22Rv1 (cell line): ENCODE results near the gene GMDS.

Source experiments
- ZFX ChIP-seq: fragments of 450-650 bp; IDR thresholded peaks from 2 replicates; pipeline ENCODE4 v1.6.1; 2017; ENCODE audit warnings: antibody characterized with exemption, borderline replicate concordance
- TF ChIP-seq, protein P1 (sequence below): fragments of 450-650 bp; IDR thresholded peaks from 2 replicates; pipeline ENCODE4 v1.5.1; 2017; ENCODE audit warnings: mild to moderate bottlenecking

DNA sequence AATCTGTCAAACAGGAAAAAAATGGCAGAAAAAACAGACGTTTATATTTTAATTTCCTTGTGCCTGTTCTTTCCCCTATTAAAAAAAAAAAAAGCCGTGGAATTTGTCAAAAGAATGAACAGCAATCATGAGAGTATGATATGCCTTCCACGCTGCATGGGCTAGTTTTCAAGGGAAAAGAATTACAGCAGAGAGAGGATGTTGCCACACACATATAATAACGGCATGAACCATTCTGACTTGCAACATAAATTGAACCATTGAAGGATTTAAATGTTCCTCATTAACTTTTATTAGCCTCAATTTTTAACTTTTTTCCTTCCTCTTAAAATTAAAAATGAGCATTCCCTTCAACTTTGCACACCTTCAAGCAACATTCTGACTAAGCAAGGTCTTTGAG is 333.9 kb downstream of the GMDS start:
- TF ChIP-seq, protein P1, sequence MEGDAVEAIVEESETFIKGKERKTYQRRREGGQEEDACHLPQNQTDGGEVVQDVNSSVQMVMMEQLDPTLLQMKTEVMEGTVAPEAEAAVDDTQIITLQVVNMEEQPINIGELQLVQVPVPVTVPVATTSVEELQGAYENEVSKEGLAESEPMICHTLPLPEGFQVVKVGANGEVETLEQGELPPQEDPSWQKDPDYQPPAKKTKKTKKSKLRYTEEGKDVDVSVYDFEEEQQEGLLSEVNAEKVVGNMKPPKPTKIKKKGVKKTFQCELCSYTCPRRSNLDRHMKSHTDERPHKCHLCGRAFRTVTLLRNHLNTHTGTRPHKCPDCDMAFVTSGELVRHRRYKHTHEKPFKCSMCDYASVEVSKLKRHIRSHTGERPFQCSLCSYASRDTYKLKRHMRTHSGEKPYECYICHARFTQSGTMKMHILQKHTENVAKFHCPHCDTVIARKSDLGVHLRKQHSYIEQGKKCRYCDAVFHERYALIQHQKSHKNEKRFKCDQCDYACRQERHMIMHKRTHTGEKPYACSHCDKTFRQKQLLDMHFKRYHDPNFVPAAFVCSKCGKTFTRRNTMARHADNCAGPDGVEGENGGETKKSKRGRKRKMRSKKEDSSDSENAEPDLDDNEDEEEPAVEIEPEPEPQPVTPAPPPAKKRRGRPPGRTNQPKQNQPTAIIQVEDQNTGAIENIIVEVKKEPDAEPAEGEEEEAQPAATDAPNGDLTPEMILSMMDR, result no peak
- no peak for TF ChIP-seq ZFX
